ENCODE data around the gene MPZL1. TPM values are rescaled to one million over a fixed set of nuclear protein-coding genes. Genes with fewer than 3 reads are reported as not detected.

MPZL1 gene
- total RNA-seq, 1 donor from 2014 or later: 149 TPM

DNA sequence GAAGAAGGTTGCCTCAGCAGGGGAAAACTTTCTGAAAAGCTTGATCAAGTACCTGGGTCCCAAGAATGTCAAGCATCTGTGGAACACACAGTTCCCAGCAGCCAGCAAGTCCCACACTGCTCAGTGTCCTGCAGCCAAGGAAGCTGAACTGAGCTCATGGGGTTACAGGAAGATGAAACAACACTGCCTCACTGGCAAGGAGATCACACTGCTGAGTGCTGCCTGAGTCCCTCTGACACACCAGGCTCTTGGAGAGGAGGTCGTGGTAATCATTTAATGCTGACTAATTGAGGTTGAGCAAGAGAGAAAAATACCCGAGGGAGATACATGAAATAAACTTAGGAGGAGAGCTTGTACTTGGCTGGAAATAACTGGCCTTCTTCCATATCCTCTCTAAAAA is 75.2 kb downstream of the MPZL1 start:
- TF ChIP-seq, protein P1, sequence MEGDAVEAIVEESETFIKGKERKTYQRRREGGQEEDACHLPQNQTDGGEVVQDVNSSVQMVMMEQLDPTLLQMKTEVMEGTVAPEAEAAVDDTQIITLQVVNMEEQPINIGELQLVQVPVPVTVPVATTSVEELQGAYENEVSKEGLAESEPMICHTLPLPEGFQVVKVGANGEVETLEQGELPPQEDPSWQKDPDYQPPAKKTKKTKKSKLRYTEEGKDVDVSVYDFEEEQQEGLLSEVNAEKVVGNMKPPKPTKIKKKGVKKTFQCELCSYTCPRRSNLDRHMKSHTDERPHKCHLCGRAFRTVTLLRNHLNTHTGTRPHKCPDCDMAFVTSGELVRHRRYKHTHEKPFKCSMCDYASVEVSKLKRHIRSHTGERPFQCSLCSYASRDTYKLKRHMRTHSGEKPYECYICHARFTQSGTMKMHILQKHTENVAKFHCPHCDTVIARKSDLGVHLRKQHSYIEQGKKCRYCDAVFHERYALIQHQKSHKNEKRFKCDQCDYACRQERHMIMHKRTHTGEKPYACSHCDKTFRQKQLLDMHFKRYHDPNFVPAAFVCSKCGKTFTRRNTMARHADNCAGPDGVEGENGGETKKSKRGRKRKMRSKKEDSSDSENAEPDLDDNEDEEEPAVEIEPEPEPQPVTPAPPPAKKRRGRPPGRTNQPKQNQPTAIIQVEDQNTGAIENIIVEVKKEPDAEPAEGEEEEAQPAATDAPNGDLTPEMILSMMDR (IDR thresholded peaks at IDR 0.05; ENCODE audit: partially characterized antibody, unreplicated experiment): no peak
- H3K36me3 Mint-ChIP-seq (ENCODE audit: unreplicated experiment): peaks cover 5% of the 10 kb centered on the region
- H3K9me3 Mint-ChIP-seq (ENCODE audit: unreplicated experiment): peaks cover 3% of the 10 kb centered on the region
- no peak overlapping the region for H3K4me3 Mint-ChIP-seq (ENCODE audit: unreplicated experiment)
- H3K27ac Mint-ChIP-seq (ENCODE audit: unreplicated experiment): no peak overlapping the region
- no peaks in the 10 kb centered on the region for H3K27me3 Mint-ChIP-seq (ENCODE audit: unreplicated experiment)
- no peak for DNase-seq
- H3K4me1 Mint-ChIP-seq (ENCODE audit: low read depth, unreplicated experiment): peaks cover 8% of the 10 kb centered on the region

- TF ChIP-seq, protein P1 (IDR thresholded peaks at IDR 0.05; ENCODE audit: partially characterized antibody, unreplicated experiment): no peak
Measured at GRCh38 chr1:167798952-167799351, 77.2 kb downstream of the MPZL1 start.

DNA sequence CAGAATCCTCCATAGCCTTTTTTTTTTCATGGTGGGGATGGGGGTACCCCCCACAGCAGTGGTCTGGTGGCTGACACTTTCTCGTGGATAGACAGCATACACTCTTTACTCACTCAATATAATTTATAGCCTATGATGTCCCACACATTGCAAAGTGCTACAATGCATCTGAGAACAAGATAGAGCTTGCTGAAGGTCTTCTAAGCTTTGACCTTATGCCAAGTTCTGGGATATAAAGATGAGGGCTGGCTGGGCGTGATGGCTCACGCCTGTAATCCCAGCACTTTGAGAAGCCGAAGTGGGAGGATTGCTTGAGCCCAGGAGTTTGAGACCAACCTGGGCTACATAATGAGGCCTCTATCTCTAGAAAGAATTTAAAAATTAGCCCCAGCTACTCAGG is 78.0 kb downstream of the MPZL1 start:
- H3K9me3 Mint-ChIP-seq (ENCODE audit: unreplicated experiment): peaks cover 5% of the 10 kb centered on the region
- peaks cover 8% of the 10 kb centered on the region for H3K36me3 Mint-ChIP-seq (ENCODE audit: unreplicated experiment)
- peaks cover 8% of the 10 kb centered on the region for H3K4me1 Mint-ChIP-seq (ENCODE audit: low read depth, unreplicated experiment)
- TF ChIP-seq, protein P1 (IDR thresholded peaks at IDR 0.05; ENCODE audit: partially characterized antibody, unreplicated experiment): no peak
- H3K4me3 Mint-ChIP-seq (ENCODE audit: unreplicated experiment): no peak overlapping the region
- DNase-seq: no peak
- no peak overlapping the region for H3K27ac Mint-ChIP-seq (ENCODE audit: unreplicated experiment)
- no peaks in the 10 kb centered on the region for H3K27me3 Mint-ChIP-seq (ENCODE audit: unreplicated experiment)

More at GRCh38 chr1:167798952-167799351, 77.2 kb downstream of the MPZL1 start:
- Mint-ChIP-seq H3K4me1 (ENCODE audit: low read depth, unreplicated experiment) (peaks cover 6% of the 10 kb centered on the region), H3K9me3 (ENCODE audit: unreplicated experiment) (no peaks in the 10 kb centered on the region), H3K27ac (ENCODE audit: unreplicated experiment) (no peak overlapping the region), H3K36me3 (ENCODE audit: unreplicated experiment) (peaks cover 8% of the 10 kb centered on the region), H3K27me3 (ENCODE audit: unreplicated experiment) (no peaks in the 10 kb centered on the region), H3K4me3 (ENCODE audit: unreplicated experiment) (no peak overlapping the region)
- no peak for DNase-seq

DNA sequence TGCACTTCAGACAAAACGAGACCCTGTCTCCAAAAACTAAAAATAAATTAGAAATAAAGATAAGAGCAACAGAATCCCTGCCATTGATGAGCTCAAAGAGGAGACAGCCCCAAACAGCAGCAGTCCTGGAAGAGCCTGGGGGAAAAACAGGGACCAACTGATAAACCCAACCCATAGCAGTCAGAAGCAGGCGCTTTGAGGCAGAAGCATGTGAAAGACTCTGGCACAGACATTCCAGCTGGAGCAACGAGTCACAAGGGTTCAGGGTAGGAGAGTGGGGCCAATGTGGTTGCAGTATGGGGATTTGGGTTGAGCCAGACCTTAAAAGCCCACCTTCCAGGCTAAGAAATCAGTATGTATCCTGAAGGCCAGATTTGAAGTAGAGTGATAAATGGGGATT is 78.5 kb downstream of the MPZL1 start:
- Mint-ChIP-seq H3K9me3 (ENCODE audit: unreplicated experiment) (peaks cover 8% of the 10 kb centered on the region), H3K27ac (ENCODE audit: unreplicated experiment) (no peak overlapping the region), H3K36me3 (ENCODE audit: unreplicated experiment) (peaks cover 8% of the 10 kb centered on the region), H3K4me3 (ENCODE audit: unreplicated experiment) (no peak overlapping the region), H3K4me1 (ENCODE audit: low read depth, unreplicated experiment) (peaks cover 8% of the 10 kb centered on the region), H3K27me3 (ENCODE audit: unreplicated experiment) (no peaks in the 10 kb centered on the region)
- DNase-seq: no peak
- TF ChIP-seq, protein P1 (IDR thresholded peaks at IDR 0.05; ENCODE audit: partially characterized antibody, unreplicated experiment): no peak

- Mint-ChIP-seq H3K4me1 (ENCODE audit: low read depth, unreplicated experiment) (peaks cover 2% of the 10 kb centered on the region), H3K36me3 (ENCODE audit: unreplicated experiment) (peaks cover 8% of the 10 kb centered on the region), H3K27ac (ENCODE audit: unreplicated experiment) (no peak overlapping the region), H3K27me3 (ENCODE audit: unreplicated experiment) (no peaks in the 10 kb centered on the region), H3K4me3 (ENCODE audit: unreplicated experiment) (no peak overlapping the region), H3K9me3 (ENCODE audit: unreplicated experiment) (peaks cover 9% of the 10 kb centered on the region)
- TF ChIP-seq, protein P1 (IDR thresholded peaks at IDR 0.05; ENCODE audit: partially characterized antibody, unreplicated experiment): no peak
- no peak for DNase-seq
Measured at GRCh38 chr1:167802235-167802634, 80.5 kb downstream of the MPZL1 start.
